Effector memory CD4-positive, alpha-beta T cell (primary cell): ENCODE results near the gene CD300C.

Source experiments
- DNase-seq, 3 donors: peaks; one replicate each; pipeline ENCODE4 v3.0.0-alpha.2; 2020
- H3K27ac ChIP-seq: 2 replicates; pipeline ENCODE4 v1.7.0; 2013; ENCODE audit warnings: mild to moderate bottlenecking, low read length, moderate library complexity; ENCODE audit not compliant: insufficient read depth, poor library complexity, severe bottlenecking
- H3K27me3 ChIP-seq: replicated peaks from 2 replicates; pipeline ENCODE4 v1.7.0; 2013; ENCODE audit warnings: mild to moderate bottlenecking, low read length; ENCODE audit not compliant: insufficient read depth, control insufficient read depth, poor library complexity, severe bottlenecking
- H3K36me3 ChIP-seq: 2 replicates; pipeline ENCODE4 v1.7.0; 2013; ENCODE audit warnings: mild to moderate bottlenecking, low read length, moderate library complexity; ENCODE audit not compliant: control insufficient read depth, insufficient read depth
- H3K4me1 ChIP-seq: 2 replicates; pipeline ENCODE4 v1.7.0; 2013; ENCODE audit warnings: low read length, mild to moderate bottlenecking; ENCODE audit not compliant: control insufficient read depth, insufficient read depth, poor library complexity, severe bottlenecking
- H3K4me3 ChIP-seq: 2 replicates; pipeline ENCODE4 v1.7.0; 2013; ENCODE audit warnings: low read length, low read depth, mild to moderate bottlenecking; ENCODE audit not compliant: insufficient read depth, poor library complexity, severe bottlenecking
- H3K9me3 ChIP-seq: 2 replicates; pipeline ENCODE4 v1.7.0; 2013; ENCODE audit warnings: mild to moderate bottlenecking, low read length, moderate library complexity; ENCODE audit not compliant: control insufficient read depth

The CD300C gene

GRCh38 chr17:74493331-74493833 lies 52.5 kb downstream of the CD300C start:
- H3K27ac ChIP-seq = no peak overlapping the region
- no peaks in the 10 kb centered on the region for H3K36me3 ChIP-seq
- peak; percentile 37 to 51 (median 41) for DNase-seq
- H3K4me1 ChIP-seq = no peaks in the 10 kb centered on the region
- H3K4me3 ChIP-seq = no peak overlapping the region
- no peaks in the 10 kb centered on the region for H3K9me3 ChIP-seq
- no peaks in the 10 kb centered on the region for H3K27me3 ChIP-seq

GRCh38 chr17:74491626-74492025 lies 54.3 kb downstream of the CD300C start:
- Histone ChIP-seq H3K36me3 (no peaks in the 10 kb centered on the region), H3K27ac (no peak overlapping the region), H3K27me3 (no peaks in the 10 kb centered on the region), H3K4me1 (no peaks in the 10 kb centered on the region), H3K4me3 (no peak overlapping the region), H3K9me3 (no peaks in the 10 kb centered on the region)
- no peak for DNase-seq
